Measurements from ENCODE around the gene CEP170.

Gene CEP170

DNA sequence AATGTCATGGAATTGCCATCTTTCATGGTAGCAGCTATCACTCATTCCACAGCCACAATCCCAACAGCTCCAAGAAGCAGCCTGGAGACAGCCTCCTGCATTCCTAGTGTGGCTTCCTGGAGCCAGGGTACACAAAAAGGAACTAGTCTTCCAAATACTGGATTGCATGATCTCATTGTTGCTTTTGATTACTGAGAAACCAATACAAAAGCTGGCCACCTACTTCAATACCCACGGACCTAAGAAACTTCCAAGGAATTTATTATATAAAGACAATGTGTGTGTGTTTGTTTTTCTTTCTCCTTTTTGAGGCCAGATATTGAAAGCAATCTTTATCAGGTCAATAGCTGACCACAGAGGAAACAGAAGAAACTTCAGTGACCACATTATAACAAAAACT lies 25.6 kb downstream of the CEP170 start:
- ATAC-seq (ENCODE audit: insufficient read depth, low read depth) (no peak), DNase-seq (no peak)
- Histone ChIP-seq H3K4me1 (ENCODE audit: insufficient read depth, low read length) (no peaks in the 10 kb centered on the region), H2AFZ (ENCODE audit: low read depth, low read length) (no peak overlapping the region), H3K4me3 (ENCODE audit: low read depth in 1 of 2, low read length in 2 of 2) (no peak overlapping the region), H3K27me3 (ENCODE audit: insufficient read depth, low read length, poor library complexity) (no peaks in the 10 kb centered on the region), H3K27ac (ENCODE audit: low read length) (no peak overlapping the region), H3K4me2 (ENCODE audit: insufficient read depth, low read length) (no peak overlapping the region), H3K9me3 (ENCODE audit: insufficient read depth, low read length, severe bottlenecking) (peaks cover 35% of the 10 kb centered on the region), H3K9ac (ENCODE audit: low read depth, low read length) (no peak overlapping the region), H3K36me3 (ENCODE audit: insufficient read depth, low read length) (peaks cover 29% of the 10 kb centered on the region), H4K20me1 (ENCODE audit: insufficient read depth, low read length) (peaks cover 14% of the 10 kb centered on the region; the same call in 1 of the 2 replicates), H3K79me2 (ENCODE audit: insufficient read depth, low read length) (peaks cover 90% of the 10 kb centered on the region)
- TF ChIP-seq, protein P1, sequence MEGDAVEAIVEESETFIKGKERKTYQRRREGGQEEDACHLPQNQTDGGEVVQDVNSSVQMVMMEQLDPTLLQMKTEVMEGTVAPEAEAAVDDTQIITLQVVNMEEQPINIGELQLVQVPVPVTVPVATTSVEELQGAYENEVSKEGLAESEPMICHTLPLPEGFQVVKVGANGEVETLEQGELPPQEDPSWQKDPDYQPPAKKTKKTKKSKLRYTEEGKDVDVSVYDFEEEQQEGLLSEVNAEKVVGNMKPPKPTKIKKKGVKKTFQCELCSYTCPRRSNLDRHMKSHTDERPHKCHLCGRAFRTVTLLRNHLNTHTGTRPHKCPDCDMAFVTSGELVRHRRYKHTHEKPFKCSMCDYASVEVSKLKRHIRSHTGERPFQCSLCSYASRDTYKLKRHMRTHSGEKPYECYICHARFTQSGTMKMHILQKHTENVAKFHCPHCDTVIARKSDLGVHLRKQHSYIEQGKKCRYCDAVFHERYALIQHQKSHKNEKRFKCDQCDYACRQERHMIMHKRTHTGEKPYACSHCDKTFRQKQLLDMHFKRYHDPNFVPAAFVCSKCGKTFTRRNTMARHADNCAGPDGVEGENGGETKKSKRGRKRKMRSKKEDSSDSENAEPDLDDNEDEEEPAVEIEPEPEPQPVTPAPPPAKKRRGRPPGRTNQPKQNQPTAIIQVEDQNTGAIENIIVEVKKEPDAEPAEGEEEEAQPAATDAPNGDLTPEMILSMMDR (IDR thresholded peaks at IDR 0.05; ENCODE audit: borderline replicate concordance, extremely low read depth, low read length, poor library complexity, severe bottlenecking), result no peak
- TF ChIP-seq EZH2 (IDR thresholded peaks at IDR 0.05; ENCODE audit: borderline replicate concordance, low read depth, low read length, severe bottlenecking), result no peak

GRCh38 chr1:243227622-243228021 lies 27.5 kb downstream of the CEP170 start:
- Histone ChIP-seq H3K9ac (ENCODE audit: low read depth, low read length) (no peak overlapping the region), H3K27me3 (ENCODE audit: insufficient read depth, low read length, poor library complexity) (no peaks in the 10 kb centered on the region), H2AFZ (ENCODE audit: low read depth, low read length) (no peak overlapping the region), H3K27ac (ENCODE audit: low read length) (no peak overlapping the region), H3K79me2 (ENCODE audit: insufficient read depth, low read length) (peaks cover 80% of the 10 kb centered on the region), H3K9me3 (ENCODE audit: insufficient read depth, low read length, severe bottlenecking) (peaks cover 33% of the 10 kb centered on the region), H3K4me3 (ENCODE audit: low read depth in 1 of 2, low read length in 2 of 2) (no peak overlapping the region), H4K20me1 (ENCODE audit: insufficient read depth, low read length) (peaks cover 14% of the 10 kb centered on the region; the same call in 1 of the 2 replicates), H3K4me2 (ENCODE audit: insufficient read depth, low read length) (no peak overlapping the region), H3K36me3 (ENCODE audit: insufficient read depth, low read length) (peaks cover 45% of the 10 kb centered on the region), H3K4me1 (ENCODE audit: insufficient read depth, low read length) (no peaks in the 10 kb centered on the region)
- no peak for ATAC-seq (ENCODE audit: insufficient read depth, low read depth)
- no peak for DNase-seq
- TF ChIP-seq, protein P1 (IDR thresholded peaks at IDR 0.05; ENCODE audit: borderline replicate concordance, extremely low read depth, low read length, poor library complexity, severe bottlenecking), result no peak
- no peak for TF ChIP-seq EZH2 (IDR thresholded peaks at IDR 0.05; ENCODE audit: borderline replicate concordance, low read depth, low read length, severe bottlenecking)

DNA sequence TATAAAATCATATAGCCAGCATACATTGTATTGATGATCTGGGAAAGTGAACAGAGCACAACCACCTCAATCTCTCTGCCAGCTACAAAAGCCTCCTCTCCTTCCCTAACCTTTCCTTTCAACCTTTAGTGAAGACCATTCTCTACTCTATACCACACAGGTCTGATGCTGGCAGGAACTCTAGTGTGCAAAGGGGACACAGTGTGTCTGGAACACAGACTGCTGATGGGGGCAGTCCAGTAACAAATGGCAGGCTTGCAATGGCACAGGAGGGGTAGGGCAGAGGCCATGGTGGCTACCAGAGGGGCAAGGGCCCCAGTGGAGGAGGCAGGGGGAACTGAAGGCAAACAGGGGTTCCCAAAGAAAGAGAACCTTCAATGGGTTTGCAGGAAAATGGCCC lies 37.0 kb downstream of the CEP170 start:
- TF ChIP-seq EZH2 (IDR thresholded peaks at IDR 0.05; ENCODE audit: borderline replicate concordance, low read depth, low read length, severe bottlenecking), result no peak
- TF ChIP-seq, protein P1 (IDR thresholded peaks at IDR 0.05; ENCODE audit: borderline replicate concordance, extremely low read depth, low read length, poor library complexity, severe bottlenecking), result no peak
- H3K4me3 ChIP-seq (ENCODE audit: low read depth in 1 of 2, low read length in 2 of 2), result no peak overlapping the region
- no peaks in the 10 kb centered on the region for H3K9me3 ChIP-seq (ENCODE audit: insufficient read depth, low read length, severe bottlenecking)
- peaks cover 32% of the 10 kb centered on the region for H3K79me2 ChIP-seq (ENCODE audit: insufficient read depth, low read length)
- H3K36me3 ChIP-seq (ENCODE audit: insufficient read depth, low read length), result peaks cover 66% of the 10 kb centered on the region
- H3K27ac ChIP-seq (ENCODE audit: low read length), result no peak overlapping the region
- H3K4me2 ChIP-seq (ENCODE audit: insufficient read depth, low read length), result no peak overlapping the region
- H2AFZ ChIP-seq (ENCODE audit: low read depth, low read length), result no peak overlapping the region
- no peak overlapping the region for H3K9ac ChIP-seq (ENCODE audit: low read depth, low read length)
- no peak for DNase-seq
- no peak for ATAC-seq (ENCODE audit: insufficient read depth, low read depth)
- H3K27me3 ChIP-seq (ENCODE audit: insufficient read depth, low read length, poor library complexity), result no peaks in the 10 kb centered on the region
- no peaks in the 10 kb centered on the region for H3K4me1 ChIP-seq (ENCODE audit: insufficient read depth, low read length)
- peaks cover 3% of the 10 kb centered on the region; the same call in 1 of the 2 replicates for H4K20me1 ChIP-seq (ENCODE audit: insufficient read depth, low read length)

GRCh38 chr1:243217349-243217748 lies 37.7 kb downstream of the CEP170 start:
- H3K4me2 ChIP-seq (ENCODE audit: insufficient read depth, low read length), result no peak overlapping the region
- H3K4me1 ChIP-seq (ENCODE audit: insufficient read depth, low read length), result no peaks in the 10 kb centered on the region
- no peak overlapping the region for H3K4me3 ChIP-seq (ENCODE audit: low read depth in 1 of 2, low read length in 2 of 2)
- no peaks in the 10 kb centered on the region for H3K9me3 ChIP-seq (ENCODE audit: insufficient read depth, low read length, severe bottlenecking)
- H3K36me3 ChIP-seq (ENCODE audit: insufficient read depth, low read length), result peaks cover 63% of the 10 kb centered on the region
- no peak overlapping the region for H3K27ac ChIP-seq (ENCODE audit: low read length)
- H3K9ac ChIP-seq (ENCODE audit: low read depth, low read length), result no peak overlapping the region
- ATAC-seq (ENCODE audit: insufficient read depth, low read depth) (no peak), DNase-seq (no peak)
- no peak for TF ChIP-seq EZH2 (IDR thresholded peaks at IDR 0.05; ENCODE audit: borderline replicate concordance, low read depth, low read length, severe bottlenecking)
- TF ChIP-seq, protein P1 (IDR thresholded peaks at IDR 0.05; ENCODE audit: borderline replicate concordance, extremely low read depth, low read length, poor library complexity, severe bottlenecking), result no peak
- no peaks in the 10 kb centered on the region for H3K27me3 ChIP-seq (ENCODE audit: insufficient read depth, low read length, poor library complexity)
- H4K20me1 ChIP-seq (ENCODE audit: insufficient read depth, low read length), result peaks cover 3% of the 10 kb centered on the region; the same call in 1 of the 2 replicates
- H2AFZ ChIP-seq (ENCODE audit: low read depth, low read length), result no peak overlapping the region
- peaks cover 29% of the 10 kb centered on the region for H3K79me2 ChIP-seq (ENCODE audit: insufficient read depth, low read length)
